HG02588 (cell line): ENCODE data around the gene HASPIN.
"Not testable (repeated sequence)": the region's sequence is repeated elsewhere in the genome, so short reads cannot be mapped to it uniquely, and the experiment has no call there.

ENCODE experiments used
- ATAC-seq: cut with Tn5 transposase; IDR thresholded peaks from one replicate; pipeline ENCODE4 v1.9.1; 2021; ENCODE audit warnings: mild to moderate bottlenecking, moderate library complexity; ENCODE audit not compliant: unreplicated experiment

Gene HASPIN

DNA sequence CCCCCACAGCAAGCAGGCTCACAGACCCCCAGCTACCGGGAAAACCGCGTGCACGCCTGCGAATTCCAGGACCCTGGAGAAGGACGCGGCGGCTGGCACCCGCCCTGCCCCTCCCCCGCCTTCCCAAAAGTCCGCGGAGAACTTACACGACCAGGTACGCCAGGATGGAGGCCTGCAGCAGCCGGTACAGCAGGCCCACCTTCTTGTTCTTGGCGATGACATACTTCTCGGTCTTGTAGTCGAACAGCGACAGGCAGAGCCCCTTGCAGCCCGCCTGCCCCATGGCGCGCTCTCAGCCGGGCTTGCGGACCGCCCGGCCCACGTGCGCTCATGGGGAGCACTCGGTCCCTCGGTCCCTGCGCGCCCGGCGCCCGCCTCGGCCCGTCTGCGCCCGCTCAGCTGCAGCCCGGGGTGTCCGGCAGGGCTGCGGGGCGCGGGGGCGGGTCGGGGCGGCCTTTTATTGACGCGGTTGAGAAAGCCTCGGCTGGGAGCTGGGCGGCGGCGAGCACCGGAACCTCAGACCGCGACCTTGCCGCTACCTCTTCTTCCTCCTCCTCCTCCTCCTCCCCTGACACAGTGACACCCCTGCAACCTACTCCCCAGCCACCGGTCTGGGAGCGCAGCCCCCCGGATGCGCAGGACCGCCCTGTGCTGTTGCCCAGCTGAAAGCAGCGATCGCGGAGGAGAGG lies 27.8 kb upstream of the HASPIN start, which contains the start of gene P2RX5:
P2RX5 (minus strand) TSS at position 433 of the 689 bp plus-strand sequence; CDS start at position 283, 150 bp downstream.
- ATAC-seq, result no peak

GRCh38 chr17:3697103-3697476 lies 26.6 kb upstream of the HASPIN start:
- ATAC-seq, result no peak

DNA sequence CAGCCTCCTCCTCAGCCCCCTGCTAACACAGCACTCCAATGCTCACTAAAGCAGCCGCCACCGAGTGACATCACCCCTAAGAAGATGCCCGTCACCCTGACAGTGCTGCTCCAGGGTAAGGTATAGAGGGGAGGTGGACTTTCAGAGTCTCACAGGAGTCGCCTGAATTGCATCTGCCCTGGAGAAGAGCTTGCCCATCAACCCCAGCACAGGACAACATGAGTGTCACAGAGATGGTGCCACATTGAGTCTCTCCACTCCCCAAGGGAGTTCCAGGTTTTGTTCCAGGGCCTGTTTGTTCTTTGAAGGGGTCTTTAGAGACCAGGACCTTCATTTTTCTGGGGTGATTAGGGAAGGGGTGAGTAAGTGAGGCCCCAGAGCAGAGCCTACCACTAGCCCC lies 25.6 kb upstream of the HASPIN start:
- no peak for ATAC-seq

DNA sequence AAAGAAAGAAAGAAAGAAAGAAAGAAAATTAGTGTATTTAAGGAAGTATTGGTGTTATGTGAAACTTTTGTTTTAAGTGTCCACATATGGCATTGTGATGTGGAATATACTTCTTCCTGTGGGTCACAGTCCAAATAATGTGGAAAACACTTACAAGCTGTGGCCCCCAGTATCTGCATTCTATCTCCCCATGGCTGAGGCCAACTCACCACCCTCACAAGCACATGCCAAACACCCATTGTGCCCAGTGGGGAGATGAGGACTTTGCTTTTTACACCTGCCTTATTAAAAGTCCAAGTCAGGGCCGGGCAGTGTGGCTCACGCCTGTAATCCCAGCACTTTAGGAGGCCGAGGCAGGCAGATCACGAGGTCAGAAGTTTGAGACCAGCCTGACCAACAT lies 23.8 kb upstream of the HASPIN start:
- no peak for ATAC-seq

DNA sequence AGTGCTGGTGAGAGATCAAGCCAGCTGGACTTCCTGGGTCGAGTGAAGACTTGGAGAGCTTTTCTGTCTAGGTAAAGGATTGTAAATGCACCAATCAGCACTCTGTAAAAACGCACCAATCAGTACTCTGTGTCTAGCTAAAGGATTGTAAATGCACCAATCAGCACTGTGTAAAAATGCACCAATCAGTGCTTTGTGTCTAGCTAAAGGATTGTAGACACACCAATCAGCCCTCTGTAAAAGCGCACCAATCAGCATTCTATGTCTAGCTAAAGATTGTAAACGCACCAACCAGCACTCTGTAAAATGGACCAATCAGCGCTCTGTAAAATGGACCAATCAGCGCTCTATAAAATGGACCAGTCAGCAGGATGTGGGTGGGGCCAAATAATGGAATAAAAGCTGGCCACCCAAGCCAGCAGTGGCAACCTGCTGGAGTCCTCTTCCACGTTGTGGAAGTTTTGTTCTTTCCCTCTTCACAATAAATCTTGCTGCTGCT lies 21.6 kb upstream of the HASPIN start:
- ATAC-seq, result not testable (repeated sequence)

DNA sequence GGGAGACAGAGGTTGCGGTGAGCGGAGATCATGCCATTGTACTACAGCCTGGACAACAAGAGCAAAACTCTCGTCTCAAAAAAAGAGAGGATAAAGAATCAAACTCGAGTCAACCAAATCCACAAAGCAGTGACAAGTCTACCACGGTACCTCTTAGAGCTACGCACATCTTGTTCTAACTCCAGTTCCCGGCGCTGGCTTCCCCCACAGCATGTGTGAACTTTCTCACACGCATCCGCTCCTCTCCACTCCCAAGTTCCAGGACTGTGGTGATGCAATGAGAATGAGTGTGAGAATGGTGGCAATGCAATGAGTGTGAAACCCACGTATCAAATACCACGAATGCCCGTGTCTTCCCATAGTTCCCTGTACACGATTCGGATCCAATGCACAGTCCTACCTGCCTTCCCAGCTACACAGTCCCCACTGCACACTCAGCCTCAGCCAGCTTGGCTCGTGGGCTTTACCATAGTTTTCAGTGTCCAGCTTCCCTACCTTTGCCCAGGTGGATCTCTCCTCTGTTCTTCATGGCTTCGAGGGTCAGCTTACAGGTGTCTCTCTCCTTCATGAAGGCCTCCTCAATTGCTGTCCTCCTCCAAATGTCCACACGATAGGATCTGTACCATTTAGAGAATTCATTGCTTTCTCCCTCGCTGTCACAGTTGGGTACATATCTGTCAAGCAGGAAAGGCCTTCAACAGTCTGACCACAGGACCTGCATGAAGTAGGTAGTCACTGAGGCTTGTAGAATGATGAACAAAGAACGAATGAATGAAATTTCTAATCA lies 18.6 kb upstream of the HASPIN start:
- no peak for ATAC-seq

DNA sequence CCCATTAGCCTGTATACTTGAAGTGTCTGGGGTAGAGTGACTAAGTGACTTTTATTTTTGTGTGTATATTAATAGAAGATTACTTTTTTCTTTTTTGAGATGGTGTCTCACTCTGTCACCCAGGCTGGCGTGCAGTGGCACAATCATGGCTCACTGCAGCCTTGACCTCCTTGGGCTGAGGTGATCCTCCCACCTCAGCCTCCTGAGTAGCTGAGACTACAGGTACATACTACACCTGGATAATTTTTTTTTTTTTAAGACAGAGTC lies 18.1 kb upstream of the HASPIN start:
- not testable (repeated sequence) for ATAC-seq

GRCh38 chr17:3708366-3708765 lies 15.3 kb upstream of the HASPIN start:
- no peak for ATAC-seq

DNA sequence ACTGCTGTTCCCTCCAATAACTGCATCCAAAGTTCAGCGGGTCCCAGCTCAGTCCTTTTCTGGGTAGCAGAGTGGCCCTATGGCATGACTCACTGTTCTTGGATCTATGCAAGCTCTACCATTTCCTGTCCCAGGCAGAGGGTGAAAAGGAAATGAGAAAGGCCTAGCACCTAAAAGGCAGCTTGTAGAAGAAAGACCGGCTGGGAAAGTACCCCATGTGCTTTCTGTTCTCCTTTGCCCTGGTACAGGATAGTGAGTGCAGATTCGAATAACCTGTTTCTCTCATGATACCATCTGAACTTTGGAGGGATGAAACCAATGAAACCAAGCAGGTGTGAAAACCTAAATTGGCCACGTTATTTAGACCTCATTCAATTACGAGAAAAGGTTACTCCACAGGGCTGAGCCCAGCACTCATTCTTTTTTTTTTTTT lies 12.7 kb upstream of the HASPIN start:
- ATAC-seq, result peak; percentile 93

- no peak for ATAC-seq
These were observed 10.8 kb upstream of the HASPIN start for GRCh38 chr17:3712811-3713463.

DNA sequence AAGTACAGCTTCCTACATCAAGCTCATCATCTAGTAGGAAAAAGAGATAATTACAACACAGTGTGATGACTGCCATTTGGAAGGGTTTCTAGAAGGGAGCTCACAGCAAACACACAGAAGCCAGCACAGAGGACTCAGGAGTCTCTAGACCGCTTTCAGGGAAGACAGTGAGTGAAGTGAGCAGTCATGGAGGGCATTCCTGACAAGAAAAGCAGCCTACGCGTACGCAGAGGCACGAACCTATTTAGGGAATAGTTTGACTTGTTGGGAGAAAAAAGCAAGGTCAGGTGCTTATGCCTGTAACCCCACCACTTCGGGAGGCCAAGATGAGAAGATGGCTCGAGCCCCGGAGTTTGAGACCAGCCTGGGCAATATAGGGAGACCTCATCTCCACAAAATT lies 8.4 kb upstream of the HASPIN start:
- no peak for ATAC-seq

DNA sequence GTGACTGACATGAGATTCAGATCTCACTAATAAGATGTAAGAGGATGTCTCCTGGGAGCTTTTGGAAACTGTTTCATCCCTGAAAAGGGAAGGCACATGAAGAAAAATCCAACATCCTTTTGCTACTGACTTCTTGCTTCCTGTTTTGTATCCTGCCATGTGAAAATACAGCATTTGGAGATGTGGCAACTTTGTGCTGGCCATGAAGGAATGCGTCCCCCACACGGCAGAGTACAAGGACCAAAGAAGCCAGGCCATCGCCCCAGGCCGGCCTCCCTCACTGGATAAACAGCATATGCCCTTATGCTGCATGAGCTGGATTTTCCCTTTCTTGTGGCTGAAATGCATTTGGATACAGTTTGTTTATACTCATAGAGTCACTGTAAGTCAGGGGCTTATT lies 5.5 kb upstream of the HASPIN start:
- ATAC-seq, result no peak

- ATAC-seq, result no peak
These were observed 4.4 kb upstream of the HASPIN start for GRCh38 chr17:3719265-3719664.

DNA sequence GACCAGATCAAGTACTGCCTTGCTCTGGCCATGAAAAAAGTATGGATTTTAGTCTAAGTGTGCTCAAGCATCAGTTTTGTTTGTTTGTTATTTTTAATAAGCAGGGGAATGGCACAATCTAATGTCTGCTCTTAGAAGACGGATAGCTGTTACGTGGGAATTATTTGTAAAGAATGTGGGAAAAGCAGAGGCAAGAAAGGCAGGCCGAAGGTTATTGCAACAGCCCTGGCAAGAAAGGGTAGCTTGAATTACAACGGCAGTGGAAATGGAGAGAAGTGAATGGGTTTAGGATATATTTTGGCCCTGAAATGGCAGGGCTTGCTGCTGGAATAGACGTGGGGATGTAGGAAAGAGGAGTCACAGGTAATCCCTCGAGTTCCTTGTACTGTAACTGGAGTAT lies 987 bp upstream of the HASPIN start:
- no peak for ATAC-seq

DNA sequence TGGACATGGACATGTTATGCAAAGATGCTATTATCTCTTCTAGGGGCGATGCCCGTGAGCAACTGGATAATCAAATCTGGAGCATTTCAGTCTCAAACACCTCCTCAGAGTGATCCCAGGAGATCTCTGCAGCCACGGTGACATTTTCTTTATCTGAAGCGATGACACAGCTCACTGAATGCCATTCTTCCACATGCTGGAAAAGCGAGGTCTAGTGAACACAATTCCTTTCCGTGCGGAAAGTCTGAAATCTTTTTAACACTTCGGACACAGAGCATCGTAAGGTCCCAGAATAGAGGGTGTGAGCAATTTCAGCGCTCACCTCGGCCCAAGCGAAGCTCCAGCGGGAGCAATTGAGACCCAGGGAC lies 531 bp upstream of the HASPIN start:
- no peak for ATAC-seq

- ATAC-seq, result peak; percentile 8
These were observed 825 bp downstream of the HASPIN start for GRCh38 chr17:3724378-3725077.

DNA sequence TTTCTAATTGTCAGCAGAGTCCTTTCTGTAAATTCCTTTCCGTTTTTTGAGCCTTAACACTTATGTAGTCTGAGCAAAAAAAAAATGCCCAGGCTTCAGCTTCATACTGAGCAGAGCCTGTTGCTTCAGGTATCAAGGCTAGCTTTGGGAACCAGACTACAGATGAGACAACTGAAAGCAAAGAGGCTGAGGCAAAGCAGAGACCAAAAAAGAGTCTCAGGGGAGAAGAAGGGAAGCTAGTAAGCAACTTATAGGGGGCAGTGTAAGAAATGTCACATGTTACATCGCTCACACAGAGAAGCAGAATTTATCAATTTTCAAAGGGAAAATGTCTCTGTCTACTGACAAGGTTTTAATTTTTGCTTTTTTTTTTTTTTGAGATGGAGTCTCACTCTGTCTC lies 3.3 kb downstream of the HASPIN start:
- no peak for ATAC-seq

DNA sequence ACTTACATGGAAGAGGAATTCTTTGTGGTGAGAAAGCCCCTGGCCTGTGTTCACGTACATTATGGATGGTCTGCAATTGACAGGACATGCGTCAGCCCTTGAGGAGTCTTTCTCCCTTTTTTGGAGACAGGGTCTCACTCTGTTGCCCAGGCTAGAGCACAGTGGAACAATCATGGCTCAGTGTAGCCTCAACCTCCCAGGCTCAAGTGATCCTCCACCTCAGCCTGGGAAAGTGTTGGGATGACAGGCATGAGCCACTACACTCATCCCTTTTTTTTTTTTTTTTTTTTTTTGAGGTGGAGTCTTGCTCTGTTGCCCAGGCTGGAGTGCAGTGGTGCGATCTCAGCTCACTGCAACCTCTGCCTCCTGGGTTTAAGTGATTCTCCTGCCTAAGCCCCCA lies 4.4 kb downstream of the HASPIN start:
- not testable (repeated sequence) for ATAC-seq

GRCh38 chr17:3729881-3730280 lies 6.2 kb downstream of the HASPIN start:
- no peak for ATAC-seq

- no peak for ATAC-seq
These were observed 7.3 kb downstream of the HASPIN start for GRCh38 chr17:3730881-3731429.

- peak; percentile 78 for ATAC-seq
These were observed 8.5 kb downstream of the HASPIN start for GRCh38 chr17:3732210-3732621.
